NCI-H2196 treated with DMSO at 0.1 percent for 48 hours (cell line): ENCODE measurements around the gene GOLGA3.
A peak's percentile ranks its signal among the peaks of the same experiment; 100 is the strongest.
"Not testable (repeated sequence)": the region's sequence is repeated elsewhere in the genome, so short reads cannot be mapped to it uniquely, and the experiment has no call there.

ENCODE experiments used
- DNase-seq: peaks from one replicate; lab custom pipeline; 2025; ENCODE audit not compliant: unreplicated experiment; lab: John Stamatoyannopoulos, UW

Gene GOLGA3

DNA sequence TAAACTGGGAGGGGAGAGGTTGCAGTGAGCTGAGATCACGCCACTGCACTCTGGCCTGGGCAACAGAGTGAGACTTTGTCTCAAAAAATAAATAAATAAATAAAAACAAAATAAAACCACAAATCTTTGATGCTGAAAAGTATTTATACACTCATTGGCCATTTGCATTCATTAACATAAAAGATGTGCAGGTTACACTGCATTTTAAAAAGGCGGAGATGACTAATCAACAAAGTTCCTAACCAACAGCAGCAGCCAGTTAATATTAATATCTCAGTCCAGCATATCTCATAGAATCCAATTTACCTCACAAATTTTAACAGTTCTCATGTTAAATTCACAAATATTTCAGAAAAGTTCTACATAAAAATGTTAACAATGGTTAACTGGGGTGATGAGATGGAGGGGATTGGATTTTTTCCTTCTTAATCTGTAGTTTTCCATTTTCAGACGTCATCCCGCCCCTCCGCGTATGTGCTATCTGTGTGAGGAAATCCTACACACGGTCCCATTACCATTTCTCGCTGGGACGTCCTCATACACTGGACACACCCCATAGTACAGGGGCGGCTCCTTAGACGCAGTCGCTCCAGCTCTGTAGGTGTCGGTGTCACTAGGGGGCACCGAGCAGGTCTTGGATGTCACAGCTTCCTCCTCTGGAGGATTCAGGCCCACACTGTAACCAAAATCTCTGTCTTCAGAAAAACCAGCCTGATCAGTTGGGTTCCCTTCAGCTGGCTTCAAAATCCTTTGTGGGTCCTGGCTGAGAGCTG, 74.3 kb downstream of the GOLGA3 start:
- no peak for DNase-seq

DNA sequence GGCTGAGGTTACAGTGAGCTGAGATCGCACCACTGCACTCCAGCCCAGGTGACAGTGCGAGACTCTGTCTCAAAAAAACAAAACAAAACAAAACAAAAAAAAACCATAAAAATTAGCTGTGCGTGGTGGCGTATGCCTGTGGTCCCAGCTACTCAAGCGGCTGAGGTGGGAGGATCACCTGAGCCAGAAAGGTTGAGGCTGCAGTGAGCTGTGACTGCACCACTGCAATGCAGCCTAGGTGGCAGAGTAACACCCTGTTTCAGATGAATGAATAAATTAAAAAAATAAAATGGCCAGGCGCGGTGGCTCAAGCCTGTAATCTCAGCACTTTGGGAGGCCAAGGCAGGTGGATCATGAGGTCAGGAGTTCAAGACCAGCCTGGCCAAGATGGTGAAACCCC, 75.0 kb downstream of the GOLGA3 start:
- DNase-seq, result not testable (repeated sequence)

DNA sequence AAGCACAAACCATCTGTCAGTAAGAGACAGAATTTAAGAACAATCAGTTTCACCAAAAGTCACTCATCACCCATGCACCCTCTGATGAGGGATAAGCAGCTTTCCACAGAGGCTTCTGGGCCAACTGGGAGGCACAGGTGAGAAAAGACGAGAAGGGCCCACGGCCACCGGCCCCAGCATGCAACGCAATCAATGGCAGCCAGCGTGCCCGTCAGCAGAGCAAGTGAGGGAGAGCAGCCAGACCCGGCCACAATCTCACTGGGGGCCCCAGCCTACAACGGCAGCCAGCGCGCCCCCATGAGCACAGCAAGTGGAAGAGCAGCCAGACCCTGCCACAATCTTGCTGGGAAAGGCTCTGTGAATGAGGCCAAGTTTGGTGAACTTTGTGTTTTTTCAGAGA, 80.3 kb downstream of the GOLGA3 start:
- no peak for DNase-seq

DNA sequence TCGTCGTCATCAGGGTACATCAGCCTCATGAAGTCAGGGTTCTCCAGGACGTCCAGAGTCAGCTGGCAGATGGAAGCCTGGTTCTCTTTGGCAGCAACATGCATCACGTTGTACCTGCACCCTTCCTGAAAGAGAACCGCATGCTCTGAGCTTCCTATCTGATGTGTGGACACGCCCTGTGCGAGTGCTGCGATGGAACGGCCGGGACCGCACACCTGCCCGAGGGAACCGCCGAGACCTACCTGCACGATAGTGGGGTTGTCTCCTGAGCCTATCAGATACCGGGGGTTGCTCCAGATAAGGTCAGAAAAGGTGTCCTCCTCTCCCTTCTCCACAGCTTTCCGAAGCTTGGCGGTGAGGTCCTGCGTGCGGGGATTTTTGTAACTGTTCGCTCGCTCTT, 80.8 kb downstream of the GOLGA3 start:
- no peak for DNase-seq

DNA sequence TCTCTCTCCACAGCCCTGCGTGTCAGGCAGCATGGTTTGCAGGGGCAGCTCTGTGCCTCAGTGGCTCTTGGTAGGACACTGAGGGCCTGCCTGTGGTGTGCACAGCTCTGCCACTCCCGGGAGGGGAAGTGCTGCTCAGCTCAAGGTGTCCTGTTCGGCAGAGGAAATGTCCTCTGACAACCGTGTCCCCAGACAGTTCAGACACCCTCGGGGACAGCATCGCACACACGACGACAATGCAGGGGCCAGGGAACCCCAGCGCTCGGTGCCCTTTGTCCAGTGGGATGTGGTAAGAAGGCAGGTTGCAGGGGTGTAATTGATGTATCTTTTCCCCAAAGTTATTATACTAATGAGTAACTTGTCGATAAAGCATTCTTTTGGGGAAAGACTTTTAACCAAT, 81.3 kb downstream of the GOLGA3 start:
- no peak for DNase-seq

DNA sequence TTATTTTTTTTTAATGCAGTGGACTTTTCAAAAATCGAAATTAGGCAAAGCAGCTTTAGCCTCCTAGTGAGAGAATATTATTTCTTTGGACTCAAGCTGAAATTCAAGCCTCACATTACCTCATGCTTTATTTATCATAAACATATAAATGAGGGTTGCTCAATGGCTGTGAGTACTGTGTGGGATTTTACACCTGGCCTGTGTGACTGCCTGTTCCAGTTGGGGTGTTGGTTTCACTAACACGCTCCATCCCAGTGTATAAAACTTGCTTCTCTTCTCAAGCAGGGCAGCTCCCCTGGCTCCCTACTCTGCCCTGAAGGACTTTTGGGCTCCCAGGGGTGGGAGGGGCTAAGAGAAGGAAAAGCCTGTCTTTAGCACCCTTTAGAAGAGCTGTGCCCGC, 82.1 kb downstream of the GOLGA3 start:
- DNase-seq, result peak; percentile 40

DNA sequence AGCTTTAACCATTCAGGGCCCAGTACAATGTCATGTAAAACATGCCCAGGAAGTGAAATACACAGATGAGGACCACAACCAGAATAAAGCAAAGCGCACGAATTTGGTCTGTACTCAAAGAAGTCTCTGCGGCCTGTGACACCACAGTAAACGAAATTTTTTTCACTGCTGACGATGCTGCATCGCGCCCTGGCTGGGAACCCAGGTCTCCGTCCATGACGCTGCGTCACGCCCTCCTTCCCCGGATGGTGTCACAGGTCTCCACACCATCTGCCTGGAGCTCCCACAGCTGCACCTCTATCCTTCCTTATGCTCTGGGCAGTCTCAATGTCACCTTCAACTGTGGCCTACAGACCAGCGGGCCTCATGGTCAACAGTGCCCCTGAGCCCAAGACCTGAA, 84.8 kb downstream of the GOLGA3 start:
- no peak for DNase-seq

DNA sequence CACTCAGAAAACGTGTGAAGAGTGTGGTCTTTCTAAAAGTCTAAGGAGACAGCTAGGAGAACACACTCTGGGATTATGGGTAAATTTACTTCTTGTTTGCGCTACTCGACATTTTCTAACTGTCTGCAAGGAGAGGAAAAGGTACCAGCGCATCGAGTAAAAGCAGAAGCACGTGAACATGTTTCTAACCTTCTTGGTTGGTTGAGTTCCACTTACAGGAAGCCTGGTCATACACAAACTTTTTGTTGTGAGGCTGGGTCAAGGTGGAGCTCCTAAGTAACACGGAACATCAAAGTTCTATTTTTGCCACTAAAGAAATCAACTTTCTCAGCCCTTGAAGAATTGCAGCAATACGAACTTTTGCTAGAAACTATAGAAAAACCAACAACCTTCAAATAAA, 87.0 kb downstream of the GOLGA3 start:
- no peak for DNase-seq

DNA sequence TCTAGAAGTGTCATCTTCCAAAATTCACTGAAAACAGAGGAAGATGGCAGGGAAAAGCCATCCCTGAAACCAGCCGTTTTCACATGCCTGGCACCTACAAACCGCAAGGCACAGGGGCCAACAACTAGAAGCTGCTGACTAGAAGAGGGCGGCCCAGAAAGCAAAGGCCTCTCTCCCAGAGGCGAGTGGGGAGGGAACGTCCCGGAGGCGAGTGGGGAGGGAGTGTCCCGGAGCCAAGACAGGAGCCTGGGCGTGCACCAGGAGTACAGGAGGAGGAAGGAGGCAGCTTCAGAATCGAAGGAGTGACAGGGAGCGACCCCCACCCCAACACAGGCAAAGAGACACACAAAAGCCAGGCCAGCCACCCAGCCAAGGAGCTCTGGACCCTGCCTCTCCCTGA, 88.0 kb downstream of the GOLGA3 start:
- DNase-seq, result no peak

DNA sequence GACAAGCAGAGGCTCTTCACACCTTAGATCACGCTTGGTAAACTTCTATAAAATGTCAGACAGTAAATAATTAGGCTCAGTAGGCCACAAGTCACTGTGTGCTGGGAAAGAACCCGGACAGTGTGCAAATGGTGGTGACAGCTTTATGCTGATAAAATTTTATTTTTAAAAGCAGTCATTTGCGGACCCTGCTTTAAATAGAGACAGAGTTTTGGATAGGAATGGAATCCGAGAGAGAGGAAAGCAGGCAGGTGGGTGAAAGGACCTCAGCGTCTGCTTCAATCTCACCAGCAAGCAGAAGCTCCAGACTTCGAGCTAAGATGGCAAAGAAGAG, 88.4 kb downstream of the GOLGA3 start:
- no peak for DNase-seq

DNA sequence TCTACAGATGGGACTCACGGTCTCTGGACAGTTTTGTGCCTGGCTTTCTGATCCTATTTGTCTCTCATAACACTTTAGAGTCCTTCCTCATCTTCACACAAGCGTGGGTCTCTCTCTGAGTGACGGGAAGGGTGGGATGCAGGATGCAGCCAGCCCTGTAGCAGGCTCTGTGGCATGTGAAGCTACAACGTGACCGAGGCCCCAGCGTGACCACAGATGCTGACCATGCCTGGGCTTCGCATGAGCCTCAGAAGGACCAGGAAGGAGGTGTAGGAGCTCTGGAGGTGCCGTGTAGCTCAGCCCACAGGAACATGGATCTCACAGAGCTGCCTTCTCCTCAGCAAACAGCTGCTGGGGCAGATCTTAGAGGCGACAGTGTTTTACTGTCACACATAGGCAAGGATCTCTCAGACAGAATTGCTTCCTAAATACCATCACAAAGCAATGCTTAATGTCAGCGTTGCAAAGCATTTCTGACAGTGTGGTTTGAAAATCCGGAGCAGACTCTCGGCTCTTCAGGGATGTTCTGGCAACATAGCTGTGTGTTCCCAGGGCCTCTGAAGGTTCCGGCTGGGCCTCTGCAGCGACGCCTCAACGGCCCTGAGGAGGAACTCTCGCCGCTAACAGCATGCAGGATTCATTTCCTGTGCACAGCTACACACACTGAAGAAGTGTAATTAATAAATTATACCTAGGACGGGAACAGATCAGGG, 88.9 kb downstream of the GOLGA3 start:
- DNase-seq, result no peak

DNA sequence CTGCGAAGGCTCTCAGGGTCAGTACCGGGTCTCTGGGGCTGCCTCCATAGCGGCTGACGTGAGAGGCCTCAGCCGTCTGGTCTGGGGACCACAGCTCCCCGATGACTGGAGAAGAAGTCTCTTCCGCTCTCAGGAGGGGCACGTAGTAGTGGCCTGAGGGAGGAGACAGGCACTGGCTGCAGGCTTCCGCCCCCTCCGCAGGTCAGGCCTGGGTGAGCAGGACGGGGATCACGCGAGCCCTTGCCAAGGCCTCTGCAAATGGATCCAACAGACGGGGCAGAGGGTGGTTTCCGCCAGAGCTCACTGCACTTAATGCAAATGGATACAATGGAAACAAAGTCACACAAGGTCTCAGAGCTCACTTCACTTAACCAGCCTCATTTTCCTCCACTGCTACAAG, 91.8 kb downstream of the GOLGA3 start:
- DNase-seq, result no peak

DNA sequence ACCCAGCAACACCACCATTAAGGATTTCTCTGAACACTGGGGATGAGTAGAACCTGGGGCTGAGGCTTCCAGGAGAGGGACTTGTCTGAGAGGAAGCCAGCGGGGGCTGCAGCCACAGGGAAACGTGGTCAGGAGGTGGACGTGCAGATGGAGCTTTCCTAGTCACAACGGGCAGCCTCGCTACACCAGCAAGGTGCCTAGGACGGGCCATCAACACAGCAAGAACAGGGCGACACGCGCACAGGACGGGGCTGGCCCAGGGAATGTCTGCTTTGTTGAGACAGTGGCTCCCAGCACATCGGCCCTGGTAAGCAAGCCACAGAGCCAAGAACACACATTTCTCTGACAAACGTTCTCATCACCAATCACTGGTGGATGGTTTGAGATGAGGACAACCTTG, 92.3 kb downstream of the GOLGA3 start:
- no peak for DNase-seq

DNA sequence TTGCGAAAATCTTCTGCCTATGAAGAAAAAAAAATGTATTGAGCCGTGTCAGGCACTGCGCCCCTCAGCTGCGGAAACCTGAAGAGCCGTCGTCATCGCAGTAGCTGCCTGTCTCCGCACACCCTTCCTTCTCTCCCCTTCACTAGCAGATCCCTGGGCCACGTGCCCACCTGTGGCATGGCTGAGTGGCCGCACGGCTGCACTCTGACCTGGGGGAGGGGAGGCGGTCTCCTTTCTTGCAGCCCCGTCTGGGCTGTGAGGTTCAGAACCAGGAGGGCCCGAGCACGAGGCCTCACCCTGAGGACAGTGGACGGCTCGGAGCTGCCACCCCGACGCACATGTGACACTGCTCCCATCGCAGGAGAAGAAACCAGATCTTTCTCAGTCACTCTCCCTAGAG, 93.2 kb downstream of the GOLGA3 start:
- no peak for DNase-seq

DNA sequence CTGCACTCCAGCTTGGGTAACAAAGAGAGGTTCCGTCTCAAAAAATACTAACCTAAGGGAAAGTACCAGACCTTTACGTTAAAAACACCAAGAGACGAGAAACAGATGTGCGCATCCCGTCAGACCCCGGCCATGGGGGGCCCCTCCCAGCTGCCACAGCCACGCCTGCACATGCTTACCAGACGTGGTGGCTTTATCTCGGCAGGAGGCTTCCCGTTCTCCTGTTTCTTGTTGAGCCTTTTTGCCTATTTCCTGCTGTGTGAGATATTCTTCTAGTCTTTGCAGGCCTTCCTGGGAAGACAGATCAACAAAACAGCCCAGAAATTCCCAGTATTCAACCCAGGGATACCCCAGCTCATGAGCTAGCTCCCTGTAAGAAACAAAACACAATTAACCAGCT, 94.5 kb downstream of the GOLGA3 start:
- DNase-seq, result no peak

DNA sequence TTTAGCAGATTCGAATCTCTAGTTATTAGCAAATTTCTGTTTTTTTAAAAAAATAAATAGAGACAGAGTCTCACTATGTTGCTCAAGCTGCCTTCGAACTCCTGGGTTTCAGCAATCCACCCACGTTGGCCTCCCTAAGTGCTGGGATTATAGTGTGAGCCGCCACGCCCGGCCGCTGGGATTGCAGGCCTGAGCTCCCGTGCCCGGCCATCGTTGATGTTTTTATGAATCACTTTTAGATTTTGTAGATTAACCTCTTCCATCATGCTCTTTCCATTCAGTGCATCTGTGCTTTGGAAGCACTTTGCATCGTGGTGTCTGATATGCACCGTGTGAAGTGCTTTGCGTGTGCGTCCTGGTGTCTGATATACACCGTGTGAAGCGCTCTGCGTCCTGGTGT, 97.1 kb downstream of the GOLGA3 start:
- DNase-seq, result no peak

DNA sequence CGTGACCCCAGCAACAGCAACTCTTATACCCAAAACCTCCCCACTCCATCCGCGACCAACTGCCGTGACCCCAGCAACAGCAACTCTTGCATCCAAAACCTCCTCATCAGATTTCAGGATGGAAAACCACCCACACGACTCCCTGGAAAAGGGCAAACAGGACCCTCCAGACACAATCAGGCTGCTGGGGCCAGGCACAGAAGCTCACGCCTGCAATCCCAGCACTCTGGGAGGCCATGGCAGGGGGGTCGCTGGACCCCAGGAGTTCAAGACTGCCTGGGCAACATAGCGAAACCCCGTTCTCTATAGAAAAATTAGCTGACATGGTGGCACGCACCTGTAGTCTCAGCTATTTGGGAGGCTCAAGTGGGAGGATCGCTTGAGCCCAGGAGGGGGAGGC, 98.3 kb downstream of the GOLGA3 start:
- no peak for DNase-seq

DNA sequence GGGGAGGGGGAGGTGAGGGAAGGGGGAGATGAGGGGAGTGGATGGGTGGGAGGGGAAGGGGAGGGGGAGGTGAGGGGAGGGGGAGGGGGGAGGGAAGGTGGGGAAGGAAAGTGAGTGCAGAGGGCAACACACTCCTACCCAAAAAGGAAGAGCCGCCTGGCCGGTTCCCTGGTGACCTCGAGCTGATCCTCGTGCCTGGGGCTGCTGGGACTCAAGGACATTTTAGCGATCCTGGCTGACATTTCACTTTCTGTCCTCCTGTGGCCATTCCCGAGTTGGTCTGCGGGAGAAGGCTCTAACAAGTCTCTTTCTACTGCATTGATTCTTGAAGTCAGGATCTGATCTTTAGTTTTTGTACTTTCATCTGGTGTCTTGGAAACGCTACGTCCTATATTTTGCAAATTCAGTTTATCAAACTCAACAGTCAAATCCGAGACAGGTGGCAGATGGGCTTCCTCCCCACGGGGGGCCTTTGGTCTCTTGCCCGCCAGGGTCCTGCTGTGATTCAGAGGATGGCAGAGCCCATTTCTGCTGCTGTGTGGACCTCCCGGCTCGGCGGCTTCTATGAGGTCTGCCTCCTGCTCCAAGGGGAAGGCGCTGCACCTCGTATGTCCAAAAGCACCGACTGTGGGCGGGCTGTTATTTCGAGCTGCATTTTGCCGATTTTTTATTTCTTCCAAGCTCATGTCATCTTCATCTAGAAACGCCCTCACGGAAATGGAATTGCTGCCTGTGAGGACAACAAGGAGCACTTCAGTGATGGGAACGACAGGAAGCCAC, 98.9 kb downstream of the GOLGA3 start:
- DNase-seq, result no peak

DNA sequence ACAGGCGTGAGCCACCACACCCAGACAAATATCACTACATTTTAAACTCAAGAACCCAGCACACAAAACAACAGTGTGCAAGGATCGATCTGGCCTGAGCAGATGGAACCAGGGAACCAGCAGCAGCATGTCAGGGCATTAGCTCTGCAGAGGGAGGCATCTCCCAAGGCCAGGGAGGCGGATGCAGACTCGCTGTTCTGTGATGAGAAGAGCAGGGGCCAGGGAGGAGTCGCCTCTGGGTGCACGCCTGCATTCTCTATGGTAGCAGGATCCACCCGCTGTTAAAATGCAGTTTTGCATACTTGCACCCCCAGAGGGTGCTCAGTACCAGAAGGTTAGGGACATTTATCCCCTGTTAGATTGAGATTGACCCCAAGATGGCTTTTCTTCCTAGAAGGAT, 100.2 kb downstream of the GOLGA3 start:
- no peak for DNase-seq

DNA sequence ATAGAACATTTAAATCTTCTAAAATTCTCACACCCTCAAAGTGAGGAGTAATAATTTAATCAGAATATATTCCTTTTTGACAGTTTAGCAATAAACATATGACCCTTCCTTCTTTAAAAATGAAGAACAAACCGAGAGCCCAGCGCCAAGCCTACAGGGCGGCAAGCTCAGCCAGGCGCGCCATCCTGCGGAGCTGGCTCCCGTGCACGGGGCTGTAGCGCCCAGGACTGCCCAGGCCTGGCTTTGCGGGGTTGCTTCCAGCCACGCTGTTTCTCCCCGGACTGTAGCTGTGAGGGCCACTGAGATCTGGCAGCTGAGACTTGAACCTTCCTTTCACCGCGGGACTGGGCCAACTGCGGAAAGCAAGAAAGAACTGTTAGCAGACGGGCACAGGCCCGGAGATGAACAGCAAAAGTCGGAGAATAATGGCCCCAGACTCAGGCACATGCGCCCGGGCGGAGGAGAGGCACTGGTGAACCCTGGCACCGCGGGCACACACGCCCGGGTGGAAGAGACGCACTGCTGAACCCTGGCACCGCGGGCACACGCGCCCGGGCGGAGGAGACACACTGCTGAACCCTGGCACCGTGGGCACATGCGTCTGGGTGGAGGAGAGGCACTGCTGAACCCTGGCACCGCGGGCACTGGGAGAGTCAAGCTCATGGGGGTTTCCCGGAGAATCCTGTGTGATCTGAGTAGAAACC, 101.4 kb downstream of the GOLGA3 start:
- no peak for DNase-seq

DNA sequence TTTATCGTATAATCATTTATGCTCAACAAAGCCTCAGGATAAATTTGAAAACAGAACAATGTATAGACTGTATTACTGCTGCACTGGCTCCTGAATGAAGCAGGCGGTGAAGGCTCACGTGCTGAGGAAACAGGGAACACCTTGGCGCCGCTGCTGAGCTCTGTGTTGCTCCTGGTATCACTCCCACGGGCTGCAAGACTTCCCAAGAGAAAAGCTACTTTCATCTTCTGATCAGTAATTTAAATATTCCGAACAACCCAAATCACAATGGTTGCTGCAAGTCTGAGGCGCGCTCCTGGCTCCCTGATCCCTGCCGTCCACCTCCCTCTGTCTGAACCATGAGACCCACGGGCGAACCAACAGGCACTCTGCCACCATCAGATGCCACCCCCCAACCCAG, 102.3 kb downstream of the GOLGA3 start:
- no peak for DNase-seq
